ENCODE results near the gene FAM200C.

GRCh38 chr5:160445132-160445531 lies 45.3 kb upstream of the FAM200C start:
- TF ChIP-seq CTCF (IDR thresholded peaks at IDR 0.05) (no peak), EP300 (IDR thresholded peaks at IDR 0.05) (no peak), POLR2AphosphoS5 (IDR thresholded peaks at IDR 0.05) (no peak)
